Measurements from ENCODE around the gene ASMT.
"Not testable (repeated sequence)": the region's sequence is repeated elsewhere in the genome, so short reads cannot be mapped to it uniquely, and the experiment has no call there.

DNA sequence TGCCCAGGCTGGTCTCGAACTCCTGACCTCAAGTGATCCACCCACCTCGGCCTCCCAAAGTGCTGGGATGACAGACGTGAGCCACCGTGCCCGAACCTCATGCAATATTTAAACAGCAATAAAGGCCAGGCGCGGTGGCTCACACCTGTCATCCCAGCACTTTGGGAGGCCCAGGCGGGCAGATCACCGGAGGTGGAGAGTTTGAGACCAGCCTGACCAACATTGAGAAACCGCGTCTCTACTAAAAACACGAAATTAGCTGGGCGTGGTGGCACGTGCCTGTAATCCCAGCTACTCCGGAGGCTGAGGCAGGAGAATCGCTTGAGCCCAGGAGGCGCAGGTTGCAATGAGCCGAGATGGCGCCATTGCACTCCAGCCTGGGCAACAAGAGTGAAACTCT, 40.7 kb upstream of the ASMT start:
- TF ChIP-seq, protein P1, sequence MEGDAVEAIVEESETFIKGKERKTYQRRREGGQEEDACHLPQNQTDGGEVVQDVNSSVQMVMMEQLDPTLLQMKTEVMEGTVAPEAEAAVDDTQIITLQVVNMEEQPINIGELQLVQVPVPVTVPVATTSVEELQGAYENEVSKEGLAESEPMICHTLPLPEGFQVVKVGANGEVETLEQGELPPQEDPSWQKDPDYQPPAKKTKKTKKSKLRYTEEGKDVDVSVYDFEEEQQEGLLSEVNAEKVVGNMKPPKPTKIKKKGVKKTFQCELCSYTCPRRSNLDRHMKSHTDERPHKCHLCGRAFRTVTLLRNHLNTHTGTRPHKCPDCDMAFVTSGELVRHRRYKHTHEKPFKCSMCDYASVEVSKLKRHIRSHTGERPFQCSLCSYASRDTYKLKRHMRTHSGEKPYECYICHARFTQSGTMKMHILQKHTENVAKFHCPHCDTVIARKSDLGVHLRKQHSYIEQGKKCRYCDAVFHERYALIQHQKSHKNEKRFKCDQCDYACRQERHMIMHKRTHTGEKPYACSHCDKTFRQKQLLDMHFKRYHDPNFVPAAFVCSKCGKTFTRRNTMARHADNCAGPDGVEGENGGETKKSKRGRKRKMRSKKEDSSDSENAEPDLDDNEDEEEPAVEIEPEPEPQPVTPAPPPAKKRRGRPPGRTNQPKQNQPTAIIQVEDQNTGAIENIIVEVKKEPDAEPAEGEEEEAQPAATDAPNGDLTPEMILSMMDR (conservative IDR thresholded peaks at IDR 0.05): not testable (repeated sequence)
- TF ChIP-seq ZFX (IDR thresholded peaks at IDR 0.05): not testable (repeated sequence)
